ENCODE results near the gene LRRC4C. TPM values are rescaled to one million over a fixed set of nuclear protein-coding genes. Genes with fewer than 3 reads are reported as not detected.

Gene LRRC4C
- total and polyA plus RNA-seq, 4 experiments from 2014 or later: not detected

DNA sequence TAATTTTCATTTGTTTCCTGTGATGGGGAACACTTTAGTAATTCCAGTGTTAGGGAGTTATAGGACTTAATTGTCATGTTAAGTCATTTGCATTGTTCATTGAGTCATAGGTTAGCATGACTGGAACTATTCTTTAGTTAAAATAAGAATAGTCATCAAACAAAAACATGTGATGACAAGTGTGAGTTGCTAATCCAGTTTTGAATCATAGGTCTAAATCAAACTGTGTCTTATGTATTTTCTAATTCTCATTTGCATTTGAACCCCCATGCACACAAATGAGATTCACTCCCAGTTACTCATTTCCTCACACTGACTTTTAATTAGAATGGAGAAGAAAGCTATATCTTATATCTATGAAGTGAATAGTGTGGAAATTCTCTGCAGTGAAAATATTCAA lies 405.6 kb downstream of the LRRC4C start:
- Mint-ChIP-seq H3K4me1 (no peaks in the 10 kb centered on the region), H3K9me3 (peaks cover 0 to 25% (median 18%) of the 10 kb centered on the region in 8 donors), H3K4me3 (no peak overlapping the region), H3K36me3 (no peaks in the 10 kb centered on the region), H3K27ac (no peak overlapping the region), H3K27me3 (no peaks in the 10 kb centered on the region)
- no peaks in the 10 kb centered on the region for H3K9me3 ChIP-seq (ENCODE audit: control insufficient read depth in 1 of 2, low read length in 2 of 2)
- DNase-seq: no peak
- H3K4me3 ChIP-seq (ENCODE audit: low read length in 2 of 2): no peak overlapping the region
- CTCF ChIA-PET (ENCODE audit: partially characterized antibody): no interaction called here
- no peaks in the 10 kb centered on the region for H3K27me3 ChIP-seq (ENCODE audit: insufficient read depth, low read length)
- intact Hi-C loops (cut with micrococcal nuclease): no loop called here
- no peaks in the 10 kb centered on the region for H3K36me3 ChIP-seq (ENCODE audit: insufficient read depth, low read length)
- no peak overlapping the region for H3K27ac ChIP-seq (ENCODE audit: low read depth, low read length)
- no peaks in the 10 kb centered on the region for H3K4me1 ChIP-seq (ENCODE audit: insufficient read depth, low read length)
- POLR2A ChIA-PET (ENCODE audit: partially characterized antibody): no interaction called here

DNA sequence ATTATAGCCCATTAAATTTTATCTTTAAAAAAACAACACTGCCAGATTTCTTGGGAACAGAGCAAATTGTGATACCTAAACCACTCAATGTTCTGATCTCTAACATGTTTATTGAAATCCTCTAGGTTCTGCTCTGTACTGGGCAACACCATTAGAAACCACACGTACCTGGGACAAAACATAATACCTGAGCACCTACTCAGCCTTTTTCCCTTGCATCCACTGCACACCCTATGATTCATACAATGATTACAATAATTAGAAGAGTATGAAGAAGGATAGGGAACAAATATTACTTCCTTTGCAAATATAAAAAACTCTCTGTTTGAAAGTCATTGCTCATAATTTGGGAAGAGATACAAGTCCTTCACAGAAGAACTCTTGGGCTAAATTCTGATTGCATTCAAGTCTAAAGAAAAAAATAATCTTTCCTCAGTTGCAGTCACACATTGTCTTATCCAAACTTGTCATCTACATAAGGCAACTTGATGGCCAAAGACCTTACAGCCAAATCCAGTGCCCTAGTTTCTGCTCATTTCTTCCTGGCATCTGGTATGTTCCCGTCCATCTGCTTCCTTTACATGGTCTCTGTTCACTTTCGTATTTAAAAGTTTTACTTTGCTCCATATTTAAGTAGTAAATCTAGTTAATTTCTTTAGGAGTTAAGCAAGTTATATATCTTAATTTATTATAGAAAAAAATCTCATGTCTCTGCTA lies 407.4 kb downstream of the LRRC4C start:
- H3K4me1 Mint-ChIP-seq: no peaks in the 10 kb centered on the region

GRCh38 chr11:41050791-41051190 lies 408.7 kb downstream of the LRRC4C start:
- ChIA-PET POLR2A (ENCODE audit: partially characterized antibody) (no interaction called here), CTCF (ENCODE audit: partially characterized antibody) (no interaction called here)
- Histone ChIP-seq H3K27ac (ENCODE audit: low read depth, low read length) (no peak overlapping the region), H3K4me1 (ENCODE audit: insufficient read depth, low read length) (no peaks in the 10 kb centered on the region), H3K4me3 (ENCODE audit: low read length in 2 of 2) (no peak overlapping the region), H3K36me3 (ENCODE audit: insufficient read depth, low read length) (no peaks in the 10 kb centered on the region), H3K27me3 (ENCODE audit: insufficient read depth, low read length) (no peaks in the 10 kb centered on the region), H3K9me3 (ENCODE audit: control insufficient read depth in 1 of 2, low read length in 2 of 2) (no peaks in the 10 kb centered on the region)
- Mint-ChIP-seq H3K36me3 (no peaks in the 10 kb centered on the region), H3K27me3 (no peaks in the 10 kb centered on the region), H3K9me3 (peaks cover 0 to 25% (median 15%) of the 10 kb centered on the region in 8 donors), H3K4me1 (no peaks in the 10 kb centered on the region), H3K4me3 (no peak overlapping the region), H3K27ac (no peak overlapping the region)
- intact Hi-C loops (cut with micrococcal nuclease): no loop called here
- no peak for DNase-seq

More for the DNA sequence above, 407.4 kb downstream of the LRRC4C start:
- Mint-ChIP-seq H3K36me3 (no peaks in the 10 kb centered on the region), H3K4me3 (no peak overlapping the region), H3K27ac (no peak overlapping the region), H3K27me3 (no peaks in the 10 kb centered on the region), H3K9me3 (peaks cover 0 to 32% (median 20%) of the 10 kb centered on the region in 8 donors)
- no peaks in the 10 kb centered on the region for H3K9me3 ChIP-seq (ENCODE audit: control insufficient read depth in 1 of 2, low read length in 2 of 2)
- no peaks in the 10 kb centered on the region for H3K4me1 ChIP-seq (ENCODE audit: insufficient read depth, low read length)
- ChIA-PET CTCF (ENCODE audit: partially characterized antibody) (no interaction called here), POLR2A (ENCODE audit: partially characterized antibody) (no interaction called here)
- DNase-seq: no peak
- H3K36me3 ChIP-seq (ENCODE audit: insufficient read depth, low read length): no peaks in the 10 kb centered on the region
- H3K4me3 ChIP-seq (ENCODE audit: low read length in 2 of 2): no peak overlapping the region
- intact Hi-C loops (cut with micrococcal nuclease): no loop called here
- H3K27me3 ChIP-seq (ENCODE audit: insufficient read depth, low read length): no peaks in the 10 kb centered on the region
- H3K27ac ChIP-seq (ENCODE audit: low read depth, low read length): no peak overlapping the region

GRCh38 chr11:41047229-41047628 lies 412.2 kb downstream of the LRRC4C start:
- no peak overlapping the region for H3K27ac ChIP-seq (ENCODE audit: low read depth, low read length)
- peaks cover 0 to 26% (median 12%) of the 10 kb centered on the region in 8 donors for H3K9me3 Mint-ChIP-seq
- H3K36me3 Mint-ChIP-seq: no peaks in the 10 kb centered on the region
- peaks cover 0 to 3% of the 10 kb centered on the region in 2 donors for H3K9me3 ChIP-seq (ENCODE audit: control insufficient read depth in 1 of 2, low read length in 2 of 2)
- no peak overlapping the region for H3K27ac Mint-ChIP-seq
- CTCF ChIA-PET (ENCODE audit: partially characterized antibody): no interaction called here
- no peaks in the 10 kb centered on the region for H3K36me3 ChIP-seq (ENCODE audit: insufficient read depth, low read length)
- DNase-seq: no peak
- no peaks in the 10 kb centered on the region for H3K27me3 Mint-ChIP-seq
- H3K4me3 Mint-ChIP-seq: no peak overlapping the region
- H3K4me3 ChIP-seq (ENCODE audit: low read length in 2 of 2): no peak overlapping the region
- intact Hi-C loops (cut with micrococcal nuclease): no loop called here
- no peaks in the 10 kb centered on the region for H3K4me1 Mint-ChIP-seq
- H3K4me1 ChIP-seq (ENCODE audit: insufficient read depth, low read length): no peaks in the 10 kb centered on the region
- H3K27me3 ChIP-seq (ENCODE audit: insufficient read depth, low read length): no peaks in the 10 kb centered on the region
- POLR2A ChIA-PET (ENCODE audit: partially characterized antibody): no interaction called here

DNA sequence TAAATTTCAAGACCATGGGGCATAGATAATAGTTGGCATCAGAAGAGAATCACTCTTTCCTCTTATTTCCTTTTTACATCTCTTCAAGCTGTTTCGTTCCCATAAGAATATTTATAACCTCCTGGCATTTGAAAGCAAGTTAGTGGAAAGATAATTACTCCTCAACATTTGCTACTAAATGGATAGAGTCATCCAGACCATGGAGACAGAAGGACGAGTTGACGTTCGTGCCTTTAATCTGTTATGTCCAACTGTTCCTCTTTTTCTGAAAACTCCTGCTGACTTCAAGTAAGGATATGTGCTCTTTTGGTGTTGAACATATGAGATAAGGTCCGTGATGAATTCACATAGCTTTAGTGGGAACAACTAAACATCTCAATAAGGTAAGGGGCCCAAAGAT lies 414.2 kb downstream of the LRRC4C start:
- no peaks in the 10 kb centered on the region for H3K36me3 ChIP-seq (ENCODE audit: insufficient read depth, low read length)
- H3K4me1 Mint-ChIP-seq: no peaks in the 10 kb centered on the region
- no peaks in the 10 kb centered on the region for H3K4me1 ChIP-seq (ENCODE audit: insufficient read depth, low read length)
- no peaks in the 10 kb centered on the region for H3K27me3 ChIP-seq (ENCODE audit: insufficient read depth, low read length)
- H3K27ac ChIP-seq (ENCODE audit: low read depth, low read length): no peak overlapping the region
- H3K4me3 ChIP-seq (ENCODE audit: low read length in 2 of 2): no peak overlapping the region
- H3K9me3 ChIP-seq (ENCODE audit: control insufficient read depth in 1 of 2, low read length in 2 of 2): peaks cover 0 to 3% of the 10 kb centered on the region in 2 donors
- no peak for DNase-seq
- POLR2A ChIA-PET (ENCODE audit: partially characterized antibody): no interaction called here
- no peak overlapping the region for H3K4me3 Mint-ChIP-seq
- no peak overlapping the region for H3K27ac Mint-ChIP-seq
- no peaks in the 10 kb centered on the region for H3K36me3 Mint-ChIP-seq
- no peaks in the 10 kb centered on the region for H3K27me3 Mint-ChIP-seq
- peaks cover 0 to 27% (median 10%) of the 10 kb centered on the region in 8 donors for H3K9me3 Mint-ChIP-seq
- intact Hi-C loops (cut with micrococcal nuclease): no loop called here
- CTCF ChIA-PET (ENCODE audit: partially characterized antibody): no interaction called here

DNA sequence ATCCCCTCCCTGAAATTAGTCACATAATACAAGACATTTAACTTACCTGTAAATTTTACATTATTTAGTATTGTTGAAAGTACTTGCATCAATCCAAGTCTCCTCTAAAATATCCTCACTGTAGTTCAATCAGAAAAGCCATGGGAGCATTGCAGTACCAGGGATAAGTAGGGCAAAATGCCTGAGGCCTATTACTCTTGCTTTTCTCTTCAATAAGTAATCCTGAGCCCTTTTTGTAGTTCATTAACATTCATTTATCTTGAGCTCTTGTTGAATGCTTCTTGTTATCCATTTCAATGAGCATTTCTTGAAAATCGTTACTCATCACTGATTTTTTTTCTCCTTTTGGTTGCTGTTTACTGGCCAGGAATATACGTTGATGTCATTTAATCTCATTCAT lies 414.7 kb downstream of the LRRC4C start:
- intact Hi-C loops (cut with micrococcal nuclease): no loop called here
- H3K27me3 ChIP-seq (ENCODE audit: insufficient read depth, low read length): no peaks in the 10 kb centered on the region
- no peak overlapping the region for H3K27ac Mint-ChIP-seq
- no peaks in the 10 kb centered on the region for H3K36me3 ChIP-seq (ENCODE audit: insufficient read depth, low read length)
- H3K9me3 Mint-ChIP-seq: peaks cover 0 to 32% (median 11%) of the 10 kb centered on the region in 8 donors
- peaks cover 0 to 3% of the 10 kb centered on the region in 2 donors for H3K9me3 ChIP-seq (ENCODE audit: control insufficient read depth in 1 of 2, low read length in 2 of 2)
- no peak for DNase-seq
- POLR2A ChIA-PET (ENCODE audit: partially characterized antibody): no interaction called here
- no peak overlapping the region for H3K4me3 Mint-ChIP-seq
- H3K4me3 ChIP-seq (ENCODE audit: low read length in 2 of 2): no peak overlapping the region
- no peaks in the 10 kb centered on the region for H3K4me1 ChIP-seq (ENCODE audit: insufficient read depth, low read length)
- CTCF ChIA-PET (ENCODE audit: partially characterized antibody): no interaction called here
- H3K4me1 Mint-ChIP-seq: no peaks in the 10 kb centered on the region
- no peak overlapping the region for H3K27ac ChIP-seq (ENCODE audit: low read depth, low read length)
- no peaks in the 10 kb centered on the region for H3K27me3 Mint-ChIP-seq
- no peaks in the 10 kb centered on the region for H3K36me3 Mint-ChIP-seq

DNA sequence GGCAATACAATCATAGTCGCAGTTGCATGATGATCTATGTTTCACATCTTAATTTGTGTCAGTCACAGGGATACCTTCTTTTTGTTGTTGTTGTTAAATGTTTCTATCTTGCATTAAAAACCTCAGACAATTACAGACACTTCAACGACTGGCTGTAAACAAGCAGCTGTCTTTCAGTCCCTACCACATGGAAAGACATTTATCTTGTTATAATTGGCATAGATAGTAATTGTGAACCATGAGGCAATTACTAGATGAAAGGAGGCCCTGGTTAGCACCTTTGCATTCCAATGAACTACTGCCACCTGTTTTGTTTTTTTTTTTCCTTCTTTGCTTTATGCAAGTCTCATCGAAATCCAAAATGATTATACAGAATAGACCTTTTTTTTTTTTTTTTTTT lies 416.8 kb downstream of the LRRC4C start:
- no peak for DNase-seq
- H3K36me3 ChIP-seq (ENCODE audit: insufficient read depth, low read length): no peaks in the 10 kb centered on the region
- H3K4me1 ChIP-seq (ENCODE audit: insufficient read depth, low read length): no peaks in the 10 kb centered on the region
- CTCF ChIA-PET (ENCODE audit: partially characterized antibody): no interaction called here
- no peak overlapping the region for H3K27ac Mint-ChIP-seq
- H3K9me3 ChIP-seq (ENCODE audit: control insufficient read depth in 1 of 2, low read length in 2 of 2): peaks cover 0 to 3% of the 10 kb centered on the region in 2 donors
- no peaks in the 10 kb centered on the region for H3K36me3 Mint-ChIP-seq
- H3K27me3 ChIP-seq (ENCODE audit: insufficient read depth, low read length): no peaks in the 10 kb centered on the region
- no peaks in the 10 kb centered on the region for H3K27me3 Mint-ChIP-seq
- no peak overlapping the region for H3K27ac ChIP-seq (ENCODE audit: low read depth, low read length)
- H3K4me1 Mint-ChIP-seq: no peaks in the 10 kb centered on the region
- H3K9me3 Mint-ChIP-seq: peaks cover 0 to 33% (median 11%) of the 10 kb centered on the region in 8 donors
- no peak overlapping the region for H3K4me3 Mint-ChIP-seq
- H3K4me3 ChIP-seq (ENCODE audit: low read length in 2 of 2): no peak overlapping the region
- intact Hi-C loops (cut with micrococcal nuclease): no loop called here
- POLR2A ChIA-PET (ENCODE audit: partially characterized antibody): no interaction called here
